ENCODE data around the gene SMPD3. TPM values are rescaled to one million over a fixed set of nuclear protein-coding genes. Genes with fewer than 3 reads are reported as not detected.

The SMPD3 gene
- polyA plus RNA-seq, 3 donors: 0.67 to 1.1 (median 0.97) TPM

DNA sequence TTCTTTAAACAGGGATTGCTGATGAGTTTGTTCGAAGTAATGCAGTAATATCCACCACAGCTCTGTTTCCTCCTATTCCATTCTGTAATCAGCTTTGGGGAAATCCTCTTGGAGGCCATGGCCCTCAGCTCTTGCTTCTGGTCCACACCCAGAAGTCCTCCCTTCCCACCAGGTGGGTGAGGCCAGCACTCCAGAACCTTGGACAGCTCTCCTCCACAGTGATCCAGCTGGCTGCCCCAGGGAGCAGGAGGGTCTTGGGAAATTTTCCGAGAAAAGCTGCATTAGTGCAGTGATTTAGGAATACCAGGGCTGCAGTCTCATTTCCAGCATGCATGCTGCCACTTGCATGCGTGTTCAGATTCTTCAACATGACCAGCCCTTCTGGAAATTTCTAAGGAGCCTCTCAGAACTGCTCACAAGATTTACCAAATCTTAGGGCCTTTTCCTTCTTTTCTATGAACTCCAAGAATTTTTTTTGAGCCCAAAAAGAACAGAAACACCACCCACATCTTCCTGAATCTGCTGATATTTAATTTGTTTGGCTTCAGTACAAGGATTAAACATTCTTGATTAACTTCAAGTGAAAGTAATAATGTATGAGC, 4.2 kb downstream of the SMPD3 start:
- DNase-seq (ENCODE audit: low read depth in 3 of 3, low spot score in 2 of 3): peak; percentile 41 to 71 (median 47)

DNA sequence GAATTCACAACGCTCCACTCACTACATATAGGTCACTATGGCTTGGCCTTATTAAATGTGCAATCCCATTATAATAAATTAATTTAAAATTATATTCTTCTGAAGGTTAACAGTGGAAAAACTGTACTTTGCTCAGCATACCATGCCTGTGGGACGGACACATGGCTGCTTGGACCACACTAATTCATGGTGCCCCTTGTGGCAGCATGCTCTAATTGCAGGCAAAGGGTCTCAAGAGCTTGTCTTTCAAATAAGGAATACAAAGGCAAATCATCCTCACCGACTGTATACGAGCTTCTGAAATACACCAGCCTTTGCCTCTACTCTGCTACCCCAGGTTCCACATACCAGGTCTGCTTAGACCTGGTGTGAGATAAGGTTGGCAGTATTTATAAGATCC, 11.7 kb downstream of the SMPD3 start:
- no peak for DNase-seq (ENCODE audit: low read depth in 3 of 3, low spot score in 2 of 3)

DNA sequence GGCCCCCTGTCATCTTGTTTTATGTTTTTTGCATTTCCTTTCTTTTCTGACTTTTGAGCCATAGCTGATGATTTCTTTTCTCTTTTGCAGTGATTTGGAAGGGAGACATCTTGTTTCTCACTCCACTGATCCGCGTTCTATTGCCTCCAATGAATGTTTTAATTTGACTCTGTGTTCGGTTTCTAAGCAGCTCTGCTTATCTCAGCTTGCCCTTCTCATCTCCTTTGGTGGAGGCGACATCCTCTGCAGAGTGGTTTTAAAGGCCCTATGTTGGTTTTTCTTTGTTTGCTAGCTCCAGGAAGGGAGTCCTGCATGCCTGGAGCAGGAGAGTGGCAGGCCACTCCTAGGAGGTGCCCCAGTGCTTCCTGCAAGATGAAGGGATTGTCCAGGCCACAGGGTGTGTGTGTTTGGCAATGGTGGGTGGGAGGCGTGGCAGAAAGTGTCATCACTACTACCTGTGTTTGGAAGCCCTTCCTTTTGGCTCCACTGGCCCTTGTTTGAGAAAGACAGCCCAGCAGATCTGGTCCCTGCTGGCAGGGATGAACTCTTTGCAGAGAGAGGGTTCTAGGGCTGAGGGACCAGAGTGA, 13.6 kb downstream of the SMPD3 start:
- DNase-seq (ENCODE audit: low read depth in 3 of 3, low spot score in 2 of 3): no peak

DNA sequence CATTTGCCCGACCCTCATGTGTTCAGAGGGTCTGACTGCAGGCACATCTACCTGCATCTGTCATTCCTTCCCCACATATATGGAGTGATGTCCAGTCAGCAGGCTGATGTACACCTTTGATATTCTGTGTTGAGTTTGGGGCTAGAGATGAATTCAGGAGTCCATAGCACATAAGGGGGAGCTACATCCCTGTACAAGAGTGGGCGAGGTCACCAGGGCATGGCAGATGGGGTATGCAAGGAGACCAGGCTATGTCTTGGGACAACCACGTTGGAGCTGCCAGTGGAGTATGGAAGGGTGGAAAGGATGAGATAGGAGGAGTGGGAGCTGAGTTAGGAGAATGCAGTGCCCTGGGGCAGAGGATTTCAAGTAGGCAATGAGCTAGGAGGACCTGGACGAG, 15.0 kb downstream of the SMPD3 start:
- DNase-seq (ENCODE audit: low read depth in 3 of 3, low spot score in 2 of 3): no peak

DNA sequence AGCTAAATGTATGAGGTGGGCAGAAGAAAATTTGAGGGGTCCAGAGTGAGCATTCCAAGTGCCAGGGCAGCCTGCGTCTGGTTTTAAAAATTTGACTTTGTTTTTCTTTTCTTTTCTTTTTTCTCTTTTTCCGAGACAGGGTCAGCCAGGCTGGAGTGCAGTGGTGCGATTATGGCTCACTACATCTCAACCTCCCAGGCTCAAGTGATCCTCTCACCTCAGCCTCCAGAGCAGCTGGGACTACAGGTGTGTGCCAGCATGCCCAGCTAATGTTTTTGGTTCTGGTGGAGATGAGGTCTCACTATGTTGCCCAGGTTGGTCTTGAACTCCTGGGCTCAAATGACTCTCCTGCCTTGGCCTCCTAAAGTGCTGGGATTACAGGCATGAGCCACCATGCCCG, 15.6 kb downstream of the SMPD3 start:
- DNase-seq (ENCODE audit: low read depth in 3 of 3, low spot score in 2 of 3): no peak

DNA sequence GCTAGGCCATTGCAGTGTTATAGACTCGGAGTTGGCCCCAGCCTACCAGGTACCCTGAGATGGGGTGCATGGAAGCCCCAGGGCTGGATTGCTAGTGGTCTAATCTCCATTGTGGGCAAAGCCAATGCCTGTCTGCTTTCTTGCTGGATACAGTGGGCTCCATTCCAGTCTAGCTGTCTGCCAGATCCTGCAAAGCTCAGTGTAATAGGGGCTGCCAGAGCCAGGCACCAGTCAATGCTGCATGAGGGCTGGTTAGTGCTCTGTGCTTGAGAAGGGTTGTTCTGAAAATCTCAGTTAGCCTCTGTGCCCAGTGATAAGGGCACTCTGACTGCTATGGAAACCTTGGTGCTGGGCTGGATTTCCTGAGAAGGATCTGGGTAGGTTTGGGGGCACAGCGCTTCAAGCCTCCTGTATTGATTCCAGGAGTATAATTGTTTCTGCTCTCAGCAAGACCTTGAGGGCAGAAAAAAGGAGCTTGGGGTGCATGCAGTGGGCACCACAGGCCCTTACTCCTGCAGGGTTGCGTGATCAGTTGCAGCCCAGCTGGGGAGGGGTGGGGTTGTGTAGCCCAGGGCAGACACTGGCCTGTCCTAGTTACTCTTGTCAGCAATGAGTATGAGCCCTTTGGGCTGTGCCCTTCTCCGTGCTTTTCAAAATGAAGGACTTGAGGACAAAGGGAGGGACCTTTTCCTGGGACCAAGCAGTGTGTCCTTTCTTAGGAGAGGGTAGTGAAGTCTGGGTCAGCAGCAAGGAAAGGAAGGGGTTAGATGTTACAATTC, 19.0 kb downstream of the SMPD3 start:
- no peak for DNase-seq (ENCODE audit: low read depth in 3 of 3, low spot score in 2 of 3)

DNA sequence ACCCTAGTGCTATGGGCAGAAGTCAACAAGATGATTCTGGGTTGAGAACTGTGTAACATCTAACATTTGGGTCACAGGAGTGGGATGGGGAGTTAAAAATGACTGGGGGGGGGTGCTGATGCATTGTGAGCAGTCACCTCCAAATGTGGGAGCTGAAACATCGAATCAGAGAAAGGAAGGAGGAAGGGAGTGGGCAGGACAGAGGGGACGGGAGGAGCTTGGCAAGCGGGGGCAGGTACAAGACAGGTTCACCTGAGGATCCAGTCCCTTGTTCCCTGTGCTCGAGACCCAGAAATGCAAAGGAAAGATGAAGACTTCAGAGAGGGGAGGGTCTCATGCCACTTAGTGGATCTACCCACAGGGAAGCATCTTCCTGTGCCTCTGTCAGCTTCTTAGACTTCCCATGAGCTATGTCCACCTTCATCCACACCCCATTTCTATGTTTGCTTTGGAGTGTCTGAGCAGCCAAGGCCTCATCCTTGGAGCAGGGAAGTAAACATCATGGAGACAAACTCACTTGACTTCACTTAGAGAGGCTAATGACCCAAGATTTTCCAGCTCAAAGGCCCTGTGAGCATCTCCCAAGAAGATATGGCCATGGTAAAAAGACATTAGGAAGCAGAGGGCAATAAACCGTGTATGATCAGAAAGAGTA, 20.5 kb downstream of the SMPD3 start:
- DNase-seq (ENCODE audit: low read depth in 3 of 3, low spot score in 2 of 3): no peak

DNA sequence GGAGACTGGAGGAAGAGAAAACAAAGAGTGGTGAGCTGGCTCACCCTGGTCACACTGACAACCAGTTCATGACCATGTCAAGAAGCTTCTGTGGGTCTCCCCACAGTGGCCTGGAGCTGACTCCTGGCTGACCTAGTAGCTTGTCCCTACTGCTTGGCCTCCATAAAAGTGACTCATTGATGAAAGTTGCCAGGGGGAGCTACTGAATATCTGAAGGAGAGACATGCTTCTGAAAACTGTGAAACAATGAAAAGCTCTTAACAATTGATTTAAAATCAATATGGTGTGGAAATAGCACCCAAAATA, 22.0 kb downstream of the SMPD3 start:
- no peak for DNase-seq (ENCODE audit: low read depth in 3 of 3, low spot score in 2 of 3)

DNA sequence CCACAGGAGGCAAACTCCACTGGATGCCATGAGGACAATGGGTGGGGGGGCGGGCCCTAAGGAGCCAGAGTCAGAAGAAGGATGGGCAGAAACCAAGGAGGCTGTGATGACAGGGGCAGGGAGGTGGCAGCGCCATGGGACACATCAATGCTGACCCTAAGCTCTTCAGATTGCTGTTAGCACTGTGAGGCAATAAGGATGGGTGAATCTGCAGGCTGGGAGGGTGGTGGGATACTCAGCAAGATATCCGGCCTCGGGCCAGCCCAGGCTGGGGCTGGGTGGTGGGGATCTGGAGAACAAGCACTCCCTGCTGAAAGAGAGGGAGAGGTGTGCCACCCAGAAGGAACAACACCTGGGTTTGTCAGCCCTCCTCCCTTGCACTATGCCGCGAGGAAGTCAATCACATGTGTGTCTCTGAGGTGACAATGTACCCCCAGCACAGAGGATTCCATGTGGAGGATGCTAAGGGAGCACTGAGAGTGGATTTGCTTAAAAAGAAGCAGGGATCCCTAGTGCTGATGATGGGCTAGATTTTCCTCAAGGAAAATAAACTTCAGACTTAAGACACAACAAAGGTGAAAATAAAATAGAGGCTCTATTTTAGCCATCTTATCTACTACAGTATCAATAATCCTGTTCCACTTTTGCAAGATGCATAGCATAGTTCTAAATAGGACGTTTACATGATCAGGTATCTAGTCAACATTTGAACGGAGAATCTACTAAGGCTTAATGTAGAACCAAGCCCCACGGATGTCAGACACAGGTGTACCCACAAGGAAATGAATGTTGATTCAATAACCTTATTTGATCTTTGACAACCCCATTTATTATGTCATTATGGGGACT, 22.6 kb downstream of the SMPD3 start:
- DNase-seq (ENCODE audit: low read depth in 3 of 3, low spot score in 2 of 3): no peak

DNA sequence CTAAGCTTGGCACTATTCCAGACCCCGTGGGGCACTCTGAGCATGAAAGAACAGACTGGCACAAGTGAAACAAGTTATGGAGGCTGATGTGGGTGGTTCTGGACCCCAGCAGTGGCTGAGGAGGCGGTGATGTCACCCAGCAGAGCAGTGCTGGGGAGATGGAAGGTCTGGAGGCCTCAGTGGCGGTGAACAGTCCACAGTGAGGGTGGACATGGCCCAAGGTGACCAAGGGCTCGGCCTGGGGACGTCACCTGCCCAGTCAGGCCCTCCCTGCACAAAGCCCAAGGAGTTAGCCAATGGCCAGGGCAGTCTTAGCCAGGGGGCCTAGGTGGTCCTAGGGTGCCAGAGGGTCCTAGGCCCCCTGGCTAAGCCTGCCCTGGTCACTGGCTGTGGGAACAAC, 24.5 kb downstream of the SMPD3 start:
- no peak for DNase-seq (ENCODE audit: low read depth in 3 of 3, low spot score in 2 of 3)

DNA sequence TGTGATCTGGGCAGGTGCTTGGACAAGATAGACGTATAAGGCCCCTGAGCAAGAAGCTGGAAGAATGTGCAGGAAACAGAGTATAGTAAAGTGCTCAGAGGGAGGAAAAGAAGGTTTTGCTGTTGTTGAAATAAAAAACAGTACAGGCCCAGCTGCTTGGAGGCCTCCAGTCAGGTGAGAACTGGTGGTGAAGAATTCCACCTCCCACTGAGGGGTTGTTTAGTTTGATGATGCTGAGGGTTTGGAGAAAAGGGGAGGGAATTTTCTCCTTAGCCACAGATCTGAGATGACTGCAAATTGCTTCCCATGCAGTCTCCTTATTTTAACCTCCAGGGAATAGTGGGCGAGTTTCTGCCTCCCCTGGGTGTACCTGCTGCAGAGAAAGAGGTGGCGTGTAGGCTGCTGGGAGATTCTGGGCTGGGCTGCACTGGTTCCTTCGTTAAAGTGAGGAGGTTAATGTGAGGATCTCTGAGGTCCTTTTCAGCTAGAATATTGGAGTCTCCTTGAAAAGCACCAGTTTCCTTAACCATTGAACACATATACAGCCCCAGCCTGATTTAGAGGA, 25.8 kb downstream of the SMPD3 start:
- DNase-seq (ENCODE audit: low read depth in 3 of 3, low spot score in 2 of 3): no peak

DNA sequence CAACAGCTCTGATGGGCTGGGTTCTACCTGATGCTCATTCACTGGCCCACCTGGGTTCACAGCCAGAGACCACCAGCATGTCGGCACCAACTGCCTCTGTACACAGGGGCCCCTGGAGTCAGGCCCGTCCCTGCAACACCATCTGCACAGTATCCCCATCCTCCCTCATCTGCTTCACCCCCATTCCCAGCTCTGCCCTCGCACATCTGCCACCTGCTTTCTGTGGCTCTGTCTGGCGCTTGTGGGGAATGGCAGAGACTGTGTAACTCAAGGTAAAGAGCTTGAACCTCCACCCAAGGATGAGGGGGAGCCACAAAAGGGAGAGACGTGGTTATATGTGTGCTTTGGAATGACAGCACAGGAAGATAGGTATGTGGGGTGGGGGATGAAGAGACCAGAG, 27.2 kb downstream of the SMPD3 start:
- DNase-seq (ENCODE audit: low read depth in 3 of 3, low spot score in 2 of 3): no peak

DNA sequence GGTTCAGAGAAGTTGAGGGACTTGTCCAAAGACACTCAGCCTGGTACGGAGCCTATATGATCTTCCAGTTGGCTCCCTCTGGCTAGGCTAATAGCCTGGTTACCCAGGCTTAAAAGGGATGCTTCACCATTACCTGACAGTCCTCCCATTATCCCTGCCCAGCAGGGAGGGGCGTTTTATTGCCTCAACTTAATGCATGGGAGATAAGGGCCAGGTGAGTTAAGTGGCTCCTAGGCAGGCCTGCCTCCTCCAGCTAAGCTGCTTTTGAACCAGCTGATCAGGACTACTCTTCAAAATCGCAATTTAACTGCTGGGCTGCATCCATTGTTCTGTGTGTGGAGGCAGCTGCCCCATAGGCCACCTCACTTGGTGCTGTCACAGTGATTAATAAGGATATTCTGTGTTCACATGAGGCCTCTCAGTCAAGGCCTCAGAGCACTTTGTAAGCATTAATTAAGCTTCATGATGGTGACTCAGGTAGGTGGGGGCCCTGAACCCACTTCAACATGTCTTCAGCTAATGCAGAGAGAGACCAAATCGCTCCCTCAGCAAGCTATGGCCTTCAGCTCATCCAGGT, 27.9 kb downstream of the SMPD3 start:
- DNase-seq (ENCODE audit: low read depth in 3 of 3, low spot score in 2 of 3): no peak

DNA sequence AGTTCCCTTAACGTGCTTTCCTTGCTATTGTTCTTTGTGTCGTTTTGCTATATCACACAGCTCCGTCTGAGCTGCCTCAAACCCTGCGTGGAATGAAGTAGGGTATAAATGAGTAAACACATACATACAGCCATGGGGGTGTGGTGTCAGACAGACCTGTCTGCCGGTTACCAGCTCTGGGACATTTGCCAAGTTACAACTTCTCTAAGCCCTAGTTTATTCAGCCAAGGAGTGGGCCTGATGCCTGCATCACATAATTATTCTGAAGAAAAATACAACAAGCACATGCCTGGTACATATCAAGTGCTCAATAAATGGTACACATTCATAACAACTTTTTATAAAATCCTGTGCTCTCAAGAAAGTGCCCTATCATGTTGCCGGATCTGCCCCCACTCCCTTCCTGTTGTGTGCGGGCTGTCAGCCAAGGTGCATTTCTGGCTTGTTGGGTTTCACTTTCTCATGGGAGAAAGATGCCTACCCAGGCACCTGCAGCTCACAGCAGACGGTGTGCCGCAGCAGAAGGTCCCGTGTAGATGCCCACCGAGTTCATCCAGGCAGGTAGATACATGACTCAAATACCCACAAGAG, 30.5 kb downstream of the SMPD3 start:
- no peak for DNase-seq (ENCODE audit: low read depth in 3 of 3, low spot score in 2 of 3)

DNA sequence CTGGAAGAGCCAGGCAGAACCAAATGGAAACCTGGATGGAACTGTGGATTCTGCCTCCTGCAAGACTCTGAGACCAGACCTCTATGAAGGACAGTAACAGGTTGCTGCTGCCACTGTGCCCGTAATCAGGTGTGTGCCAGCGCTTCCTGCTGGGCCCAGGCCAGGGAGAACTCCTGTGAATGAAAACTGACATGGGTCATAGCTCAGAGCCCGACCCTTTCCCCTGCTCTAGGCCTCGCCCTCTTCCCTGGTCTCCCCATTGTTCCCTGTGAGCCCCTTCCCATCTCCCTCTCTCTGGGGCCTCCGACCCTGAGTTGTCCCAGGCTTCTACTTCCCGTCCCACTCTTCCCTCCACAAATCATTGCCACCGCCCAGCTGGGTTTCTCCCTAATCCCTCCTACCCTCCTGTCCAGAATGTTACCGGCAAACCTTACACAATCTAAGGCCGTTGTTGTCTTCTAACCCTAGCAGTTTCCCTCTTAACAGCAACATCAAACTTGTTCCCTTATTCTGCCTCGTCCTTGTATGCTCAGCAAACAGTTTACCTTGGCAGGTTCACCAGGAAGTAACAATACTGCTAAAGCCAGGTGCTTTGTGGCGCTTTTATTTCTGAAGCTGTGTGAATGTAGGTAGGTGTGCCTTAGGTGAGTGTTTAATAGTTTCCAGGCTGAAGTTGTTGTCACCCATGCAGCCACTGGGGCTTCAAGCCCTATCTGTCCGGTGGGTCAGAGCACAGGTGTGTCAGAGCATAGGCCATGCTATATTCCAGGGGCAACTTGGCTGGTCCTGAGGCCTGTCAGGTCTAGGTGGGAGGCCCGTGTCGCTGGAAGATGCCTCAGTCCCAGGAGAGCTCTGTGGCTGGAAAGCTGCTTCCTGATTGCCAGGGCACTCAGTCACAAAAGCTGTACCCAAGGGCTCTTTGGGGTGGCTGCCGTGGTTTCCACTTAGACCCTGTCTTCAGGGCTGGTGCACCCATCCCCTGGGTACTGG, 32.0 kb downstream of the SMPD3 start:
- DNase-seq (ENCODE audit: low read depth in 3 of 3, low spot score in 2 of 3): no peak

DNA sequence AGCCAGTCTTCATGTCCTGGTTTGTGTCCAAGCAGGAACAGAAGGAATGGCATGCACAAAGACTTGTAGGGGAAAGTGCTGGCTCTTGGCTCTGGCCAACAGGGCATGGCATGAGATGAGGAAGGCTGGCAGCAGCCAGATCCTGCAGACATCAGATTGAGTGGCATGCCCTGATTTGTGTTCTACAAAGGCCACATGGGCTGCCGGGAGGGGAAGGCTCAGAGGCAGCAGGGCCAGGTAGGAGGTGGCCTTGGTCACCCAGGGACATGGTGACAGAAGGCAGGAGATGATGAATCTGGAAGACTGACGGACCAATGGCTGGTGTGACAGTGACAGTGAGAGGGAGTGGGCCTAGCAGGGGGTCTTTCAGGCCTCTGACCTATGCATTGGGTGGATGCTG, 33.7 kb downstream of the SMPD3 start:
- DNase-seq (ENCODE audit: low read depth in 3 of 3, low spot score in 2 of 3): no peak

DNA sequence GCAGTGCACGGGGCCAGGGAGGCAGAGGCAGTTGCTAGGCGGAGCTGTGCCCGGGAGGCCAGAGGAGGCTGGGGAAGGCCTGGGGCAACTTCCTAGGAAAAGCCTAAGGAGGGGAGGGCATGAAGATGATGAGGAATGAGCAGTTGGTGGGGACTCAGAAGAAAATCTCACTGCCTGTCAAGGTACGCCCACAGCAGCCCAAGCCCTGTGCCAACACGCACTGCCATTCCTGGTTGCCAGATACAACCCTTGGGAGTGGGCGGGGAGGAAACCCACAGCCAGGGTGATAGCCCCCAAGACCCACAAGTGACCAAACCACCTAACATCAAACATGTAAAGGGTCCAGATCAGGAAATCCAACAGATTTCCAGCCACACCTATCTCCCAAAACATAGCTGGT, 36.2 kb downstream of the SMPD3 start:
- DNase-seq (ENCODE audit: low read depth in 3 of 3, low spot score in 2 of 3): no peak

DNA sequence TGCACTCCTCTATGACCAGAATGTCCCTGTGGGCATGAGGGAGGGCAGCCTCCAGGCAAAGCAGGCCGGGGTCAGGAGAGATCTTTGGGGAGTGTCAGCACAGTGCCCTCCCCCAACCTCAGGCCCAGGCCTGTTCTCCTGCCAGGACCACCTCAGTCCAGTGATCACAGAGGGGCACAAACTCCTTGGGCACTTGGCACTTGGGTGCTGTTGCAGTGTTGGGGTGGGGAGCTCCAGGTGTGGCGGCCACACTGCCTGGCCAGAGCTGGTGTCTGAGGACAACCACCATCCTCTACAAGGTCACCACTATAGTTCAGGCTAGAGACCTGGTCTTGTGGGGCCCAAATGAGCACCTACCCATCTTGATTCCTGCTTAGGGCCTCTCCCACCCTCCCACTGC, 37.2 kb downstream of the SMPD3 start:
- no peak for DNase-seq (ENCODE audit: low read depth in 3 of 3, low spot score in 2 of 3)

DNA sequence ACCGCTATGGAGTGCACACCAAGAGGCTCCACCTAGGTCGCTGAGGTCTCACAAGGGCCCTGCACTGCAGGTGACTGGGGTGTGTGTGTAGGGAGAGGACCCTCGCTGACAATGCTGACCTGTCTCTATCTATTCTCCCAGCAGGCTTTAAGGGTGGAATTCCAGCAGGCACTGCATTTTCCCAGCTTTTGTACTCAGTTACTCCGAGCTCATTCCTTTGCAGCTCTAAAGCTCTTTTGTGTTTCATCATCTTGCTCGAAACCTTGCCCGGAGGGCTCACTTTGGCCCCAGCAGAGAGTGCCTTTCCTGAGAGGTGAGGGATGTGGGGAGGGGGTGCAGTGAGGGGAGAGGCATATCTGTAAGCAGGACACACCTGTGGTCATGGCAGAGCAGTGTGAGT, 39.3 kb downstream of the SMPD3 start:
- no peak for DNase-seq (ENCODE audit: low read depth in 3 of 3, low spot score in 2 of 3)
